HCT116 (cell line): Measurements from ENCODE around the gene HBG2. TPM values are rescaled to one million over a fixed set of nuclear protein-coding genes. Genes with fewer than 3 reads are reported as not detected.

Source experiments
- ATAC-seq: fragments of 200-7000 bp; cut with Tn5 transposase; 2 replicates; pipeline ENCODE4 v1.9.1; 2020; ENCODE audit warnings: mild to moderate bottlenecking, moderate library complexity
- BruUV-seq: library from RNA; stranded (reverse); fragments of 400-500 nt; replicated peaks from 2 replicates; lab custom pipeline; 2021; lab: Mats Ljungman, UMichigan
- CTCF ChIA-PET: fragments of 300-600 bp; sonication (Branson Sonifier 250); formaldehyde crosslinking; loops from one replicate; lab custom pipeline; 2021; ENCODE audit warnings: antibody characterized with exemption; lab: Charles Lee
- POLR2A ChIA-PET: fragments of 300-600, 350-600 bp; sonication (Branson Sonifier 250); formaldehyde crosslinking; loops from one replicate; lab custom pipeline; 2021; ENCODE audit warnings: antibody characterized with exemption; lab: Charles Lee
- RAD21 ChIA-PET, 2 experiments: fragments of 300-600 bp; sonication (Branson Sonifier 250); formaldehyde crosslinking; loops; one replicate each; lab custom pipeline; 2023; ENCODE audit warnings: low total read pairs in 2 of 2; ENCODE audit not compliant: uncharacterized antibody in 2 of 2, unreplicated experiment in 2 of 2, low non-redundant PET in 1 of 2; lab: Charles Lee
- DNase-seq: peaks from one replicate; pipeline ENCODE4 v3.0.0-alpha.2; 2010; ENCODE audit warnings: low read depth, low spot score
- H2AFZ ChIP-seq: fragments of 200-600 bp; shearing (Covaris generic), sonication (generic); 2 replicates; pipeline ENCODE4 v1.6.1; 2017; ENCODE audit warnings: low read depth, mixed run types, mixed read lengths, antibody characterized with exemption, low read length; ENCODE audit not compliant: poor library complexity, severe bottlenecking
- H3K27ac ChIP-seq: 2 replicates; pipeline ENCODE4 v1.5.1; 2012; ENCODE audit warnings: low read depth, low read length
- H3K27me3 ChIP-seq: fragments of 200-600 bp; sonication (generic); 2 replicates; pipeline ENCODE4 v1.6.1; 2016; ENCODE audit warnings: mixed run types, low read length, mixed read lengths; ENCODE audit not compliant: insufficient read depth
- H3K36me3 ChIP-seq, 2 experiments: fragments of 200-500 bp in 1 of 2; fragments of 200-600 bp in 1 of 2; sonication (Bioruptor generic) in 1 of 2; sonication (generic) in 1 of 2; 2 replicates each; pipeline versions ENCODE4 v1.5.1 to v1.6.1; 2014 to 2016; ENCODE audit warnings: low read length in 2 of 2, inconsistent platforms in 1 of 2, mixed read lengths in 1 of 2, mixed run types in 1 of 2; ENCODE audit not compliant: insufficient read depth in 2 of 2, control insufficient read depth in 1 of 2
- H3K4me1 ChIP-seq, 2 experiments: fragments of 200-600 bp in 1 of 2; sonication (generic) in 1 of 2; 2 replicates each; pipeline versions ENCODE4 v1.5.1 to v1.6.1; 2012 to 2017; ENCODE audit warnings: low read length in 2 of 2, inconsistent platforms in 1 of 2, mild to moderate bottlenecking in 1 of 2, mixed read lengths in 1 of 2, mixed run types in 1 of 2, moderate library complexity in 1 of 2; ENCODE audit not compliant: insufficient read depth in 2 of 2, control insufficient read depth in 1 of 2
- H3K4me2 ChIP-seq: fragments of 200-600 bp; sonication (generic); 2 replicates; pipeline ENCODE4 v1.6.1; 2017; ENCODE audit warnings: mixed run types, low read length, mixed read lengths
- H3K4me3 ChIP-seq, 2 experiments: fragments of 200-600 bp in 1 of 2; sonication (generic) in 1 of 2; replicated peaks in 1 of 2; 2 replicates each; pipeline ENCODE4 v1.5.1; 2011 to 2016; ENCODE audit warnings: low read length in 2 of 2, control low read depth in 1 of 2, low read depth in 1 of 2, mild to moderate bottlenecking in 1 of 2, mixed read lengths in 1 of 2, mixed run types in 1 of 2
- H3K79me2 ChIP-seq: fragments of 200-600 bp; sonication (generic); 2 replicates; pipeline ENCODE4 v1.6.1; 2017; ENCODE audit warnings: mild to moderate bottlenecking, mixed run types, low read length, moderate library complexity, mixed read lengths; ENCODE audit not compliant: insufficient read depth
- H3K9ac ChIP-seq: fragments of 200-600 bp; sonication (generic); 2 replicates; pipeline ENCODE4 v1.6.1; 2016; ENCODE audit warnings: low read length, mixed read lengths
- H3K9me2 ChIP-seq: fragments of 200-600 bp; sonication (generic), shearing (Covaris generic); 2 replicates; pipeline ENCODE4 v1.6.1; 2017; ENCODE audit warnings: mixed run types, mild to moderate bottlenecking, moderate library complexity; ENCODE audit not compliant: insufficient read depth
- H3K9me3 ChIP-seq, 2 experiments: fragments of 200-500 bp in 1 of 2; fragments of 200-600 bp in 1 of 2; sonication (Bioruptor generic) in 1 of 2; sonication (generic) in 1 of 2; 2 replicates each; pipeline ENCODE4 v1.6.1; 2014 to 2017; ENCODE audit warnings: low read length in 2 of 2, mixed read lengths in 2 of 2, inconsistent platforms in 1 of 2, low read depth in 1 of 2, mild to moderate bottlenecking in 1 of 2, mixed run types in 1 of 2, moderate library complexity in 1 of 2; ENCODE audit not compliant: control insufficient read depth in 1 of 2, insufficient read depth in 1 of 2
- H4K20me1 ChIP-seq: fragments of 200-600 bp; sonication (generic), shearing (Covaris generic); 2 replicates; pipeline ENCODE4 v1.6.1; 2017; ENCODE audit warnings: mixed run types, mild to moderate bottlenecking, moderate library complexity; ENCODE audit not compliant: insufficient read depth
- CEBPB ChIP-seq: IDR thresholded peaks from 2 replicates; pipeline ENCODE4 v1.6.1; 2012; ENCODE audit warnings: low read depth
- ELF1 ChIP-seq: IDR thresholded peaks from 2 replicates; pipeline ENCODE4 v1.6.1; 2012; ENCODE audit warnings: low read depth, borderline replicate concordance
- EZH2 ChIP-seq: fragments of 200-600 bp; sonication (generic); IDR thresholded peaks from 2 replicates; pipeline ENCODE4 v1.6.1; 2017; ENCODE audit warnings: antibody characterized with exemption, mixed run types
- FOSL1 ChIP-seq: IDR thresholded peaks from 2 replicates; pipeline ENCODE4 v1.6.1; 2012; ENCODE audit warnings: low read depth
- POLR2A ChIP-seq: IDR thresholded peaks from 2 replicates; pipeline ENCODE4 v1.7.0; 2011; ENCODE audit warnings: borderline replicate concordance; ENCODE audit not compliant: insufficient read depth, insufficient read length; ENCODE audit errors: extremely low read depth
- RAD21 ChIP-seq: IDR thresholded peaks from 2 replicates; pipeline ENCODE4 v1.6.1; 2012; ENCODE audit warnings: low read depth, mild to moderate bottlenecking
- REST ChIP-seq: IDR thresholded peaks from 2 replicates; pipeline ENCODE4 v1.6.1; 2012; ENCODE audit warnings: low read depth
- TCF7L2 ChIP-seq: IDR thresholded peaks from 2 replicates; pipeline ENCODE4 v1.7.0; 2011; ENCODE audit warnings: borderline replicate concordance, inconsistent platforms; ENCODE audit not compliant: insufficient read depth, insufficient read length; ENCODE audit errors: extremely low read depth
- YY1 ChIP-seq: IDR thresholded peaks from 2 replicates; pipeline ENCODE4 v1.6.1; 2011; ENCODE audit warnings: low read length, low read depth, moderate library complexity, mild to moderate bottlenecking; ENCODE audit not compliant: insufficient replicate concordance; ENCODE audit errors: extremely low read depth
- intact Hi-C: fragments of 100-400 bp; cut with micrococcal nuclease; formaldehyde crosslinking; loops from 2 replicates; pipeline ENCODE4 v1.10.0; 2022
- total RNA-seq: library from RNA; stranded (reverse); gene quantifications from one replicate; pipeline ENCODE4 v1.2.1, GENCODE V29; 2021; ENCODE audit not compliant: unreplicated experiment
- TF ChIP-seq, protein P1 (sequence below), 3 experiments: fragments of 200-600 bp in 1 of 3; sonication (generic) in 1 of 3; IDR thresholded peaks in 2 of 3; conservative IDR thresholded peaks in 1 of 3; 2 replicates each; pipeline ENCODE4 v1.5.1; 2012 to 2017; ENCODE audit warnings: low read depth in 2 of 3, low read length in 2 of 3, antibody characterized with exemption in 1 of 3, borderline replicate concordance in 1 of 3, control low read depth in 1 of 3, mild to moderate bottlenecking in 1 of 3, mixed read lengths in 1 of 3, mixed run types in 1 of 3, moderate library complexity in 1 of 3; ENCODE audit not compliant: insufficient read depth in 1 of 3
- TF ChIP-seq, protein P2 (sequence below): IDR thresholded peaks from 2 replicates; pipeline ENCODE4 v1.6.1; 2011; ENCODE audit warnings: mild to moderate bottlenecking, low read length, moderate library complexity; ENCODE audit not compliant: insufficient replicate concordance; ENCODE audit errors: extremely low read depth

Gene HBG2
- total RNA-seq, 1 experiment from 2014 or later, result 48.1 TPM

DNA sequence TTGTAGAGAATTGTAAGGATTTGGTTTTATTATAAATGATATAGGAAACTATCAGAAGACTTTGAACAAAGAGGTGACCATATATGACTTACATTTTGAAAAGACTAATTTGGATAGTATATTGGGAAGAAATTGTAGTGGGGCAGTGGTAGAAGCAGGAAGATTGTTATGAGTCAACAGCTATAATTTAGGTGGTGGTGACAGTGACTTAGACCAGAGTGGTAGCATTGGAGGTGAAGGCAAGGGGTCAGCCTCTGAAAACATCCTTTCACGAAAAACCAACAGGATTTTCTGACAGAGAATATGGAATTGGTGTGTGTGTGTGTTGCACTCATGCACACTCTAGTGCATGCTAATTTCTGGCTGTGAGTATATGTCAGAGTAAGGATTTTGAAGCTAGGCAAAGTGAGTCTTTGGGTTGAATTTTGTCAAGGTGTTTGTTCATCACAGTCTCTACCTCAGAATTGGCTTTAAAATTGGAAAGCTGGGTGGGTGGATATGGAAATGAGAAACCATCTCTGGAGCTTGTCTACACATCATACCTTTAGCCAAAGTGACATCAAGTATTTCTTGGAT lies 23.3 kb upstream of the HBG2 start:
- DNase-seq (no peak), ATAC-seq (no peak)
- Histone ChIP-seq H2AFZ (no peak overlapping the region), H3K9me2 (no peaks in the 10 kb centered on the region), H4K20me1 (no peaks in the 10 kb centered on the region), H3K4me3 (no peak overlapping the region), H3K9me3 (no peaks in the 10 kb centered on the region), H3K9ac (no peak overlapping the region), H3K36me3 (no peaks in the 10 kb centered on the region; a peak in 1 of 4 replicates), H3K27me3 (no peaks in the 10 kb centered on the region), H3K4me1 (peaks cover 18 to 44% of the 10 kb centered on the region in 2 experiments), H3K79me2 (no peaks in the 10 kb centered on the region), H3K4me2 (no peak overlapping the region), H3K27ac (no peak overlapping the region)
- intact Hi-C loops, result no loop called here
- ChIA-PET RAD21 (no interaction called here), POLR2A (no interaction called here), CTCF (interaction anchor here (1.0 kb wide), 1 partner anchor 13 kb away, joined by 3 read pairs; no protein-coding TSS in a partner anchor)
- TF ChIP-seq EZH2 (no peak), TCF7L2 (no peak), CEBPB (no peak), ELF1 (no peak)
- no TSS peak for BruUV-seq

DNA sequence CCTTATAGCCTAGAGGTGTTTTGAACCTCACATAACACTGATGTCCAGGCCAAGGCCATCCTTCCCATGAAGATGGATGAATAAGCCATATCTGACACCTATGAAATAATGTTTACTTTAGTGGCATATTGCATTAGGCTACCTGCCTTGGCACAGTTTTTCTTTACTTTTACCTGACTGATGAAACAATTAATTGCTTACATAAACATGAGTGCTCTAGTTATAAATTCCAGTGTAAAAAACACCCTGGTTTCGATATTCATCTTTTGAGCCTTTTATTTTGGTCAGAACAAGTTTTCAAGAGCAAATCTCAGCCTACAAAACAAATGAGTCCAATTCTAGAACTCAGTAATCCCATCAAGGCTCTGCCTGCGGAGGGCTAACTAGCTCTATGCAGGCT lies 22.1 kb upstream of the HBG2 start:
- ATAC-seq, result no peak
- TF ChIP-seq FOSL1 (no peak), RAD21 (no peak), CEBPB (no peak), YY1 (no peak), REST (no peak), POLR2A (no peak)
- TF ChIP-seq, protein P1, sequence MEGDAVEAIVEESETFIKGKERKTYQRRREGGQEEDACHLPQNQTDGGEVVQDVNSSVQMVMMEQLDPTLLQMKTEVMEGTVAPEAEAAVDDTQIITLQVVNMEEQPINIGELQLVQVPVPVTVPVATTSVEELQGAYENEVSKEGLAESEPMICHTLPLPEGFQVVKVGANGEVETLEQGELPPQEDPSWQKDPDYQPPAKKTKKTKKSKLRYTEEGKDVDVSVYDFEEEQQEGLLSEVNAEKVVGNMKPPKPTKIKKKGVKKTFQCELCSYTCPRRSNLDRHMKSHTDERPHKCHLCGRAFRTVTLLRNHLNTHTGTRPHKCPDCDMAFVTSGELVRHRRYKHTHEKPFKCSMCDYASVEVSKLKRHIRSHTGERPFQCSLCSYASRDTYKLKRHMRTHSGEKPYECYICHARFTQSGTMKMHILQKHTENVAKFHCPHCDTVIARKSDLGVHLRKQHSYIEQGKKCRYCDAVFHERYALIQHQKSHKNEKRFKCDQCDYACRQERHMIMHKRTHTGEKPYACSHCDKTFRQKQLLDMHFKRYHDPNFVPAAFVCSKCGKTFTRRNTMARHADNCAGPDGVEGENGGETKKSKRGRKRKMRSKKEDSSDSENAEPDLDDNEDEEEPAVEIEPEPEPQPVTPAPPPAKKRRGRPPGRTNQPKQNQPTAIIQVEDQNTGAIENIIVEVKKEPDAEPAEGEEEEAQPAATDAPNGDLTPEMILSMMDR (IDR thresholded peaks at IDR 0.05 in 2 of 3, conservative IDR thresholded peaks at IDR 0.05 in 1 of 3; ENCODE audit: borderline replicate concordance in 1 of 3, insufficient read depth in 1 of 3, low read depth in 2 of 3, low read length in 2 of 3), result no peak
- TF ChIP-seq, protein P2, sequence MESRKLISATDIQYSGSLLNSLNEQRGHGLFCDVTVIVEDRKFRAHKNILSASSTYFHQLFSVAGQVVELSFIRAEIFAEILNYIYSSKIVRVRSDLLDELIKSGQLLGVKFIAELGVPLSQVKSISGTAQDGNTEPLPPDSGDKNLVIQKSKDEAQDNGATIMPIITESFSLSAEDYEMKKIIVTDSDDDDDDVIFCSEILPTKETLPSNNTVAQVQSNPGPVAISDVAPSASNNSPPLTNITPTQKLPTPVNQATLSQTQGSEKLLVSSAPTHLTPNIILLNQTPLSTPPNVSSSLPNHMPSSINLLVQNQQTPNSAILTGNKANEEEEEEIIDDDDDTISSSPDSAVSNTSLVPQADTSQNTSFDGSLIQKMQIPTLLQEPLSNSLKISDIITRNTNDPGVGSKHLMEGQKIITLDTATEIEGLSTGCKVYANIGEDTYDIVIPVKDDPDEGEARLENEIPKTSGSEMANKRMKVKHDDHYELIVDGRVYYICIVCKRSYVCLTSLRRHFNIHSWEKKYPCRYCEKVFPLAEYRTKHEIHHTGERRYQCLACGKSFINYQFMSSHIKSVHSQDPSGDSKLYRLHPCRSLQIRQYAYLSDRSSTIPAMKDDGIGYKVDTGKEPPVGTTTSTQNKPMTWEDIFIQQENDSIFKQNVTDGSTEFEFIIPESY, result no peak

More for the DNA sequence above, 22.1 kb upstream of the HBG2 start:
- POLR2A ChIA-PET, result interaction anchor here (0.7 kb wide), 1 partner anchor 37 kb away, joined by 4 read pairs; no protein-coding TSS in a partner anchor
- H3K9me3 ChIP-seq, result no peaks in the 10 kb centered on the region
- CTCF ChIA-PET, result no interaction called here
- DNase-seq, result no peak
- no TSS peak for BruUV-seq
- H3K27ac ChIP-seq, result no peak overlapping the region
- intact Hi-C loops, result no loop called here
- peaks cover 16 to 38% of the 10 kb centered on the region in 2 experiments for H3K4me1 ChIP-seq
- no peaks in the 10 kb centered on the region for H3K79me2 ChIP-seq
- no peak overlapping the region for H3K4me2 ChIP-seq
- no peak overlapping the region for H2AFZ ChIP-seq
- RAD21 ChIA-PET, result no interaction called here
- no peaks in the 10 kb centered on the region for H4K20me1 ChIP-seq
- H3K36me3 ChIP-seq, result no peaks in the 10 kb centered on the region; a peak in 1 of 4 replicates
- no peaks in the 10 kb centered on the region for H3K27me3 ChIP-seq
- no peak overlapping the region for H3K9ac ChIP-seq
- no peaks in the 10 kb centered on the region for H3K9me2 ChIP-seq
- H3K4me3 ChIP-seq, result no peak overlapping the region
